Cerebellar cortex (tissue), 1 donor: ENCODE measurements around the gene PDCD6IP.
A peak's percentile ranks its signal among the peaks of the same experiment; 100 is the strongest.
"Not testable (repeated sequence)": the region's sequence is repeated elsewhere in the genome, so short reads cannot be mapped to it uniquely, and the experiment has no call there.

Experiments used
- DNase-seq: peaks from one replicate; pipeline ENCODE4 v3.0.0-alpha.2; 2015; ENCODE audit warnings: low spot score

The PDCD6IP gene

GRCh38 chr3:33798418-33799201 is at the start of gene PDCD6IP:
PDCD6IP (plus strand) TSS chr3:33798630; CDS start chr3:33798729, 99 bp downstream.
- DNase-seq: peak; percentile 90

- no peak for DNase-seq
These were observed 48.8 kb upstream of the PDCD6IP start for GRCh38 chr3:33749546-33750210.

GRCh38 chr3:33750211-33750548 is 48.2 kb upstream of the PDCD6IP start:
- no peak for DNase-seq

GRCh38 chr3:33751336-33751735 is 47.1 kb upstream of the PDCD6IP start:
- DNase-seq: no peak

- DNase-seq: not testable (repeated sequence)
These were observed 44.0 kb upstream of the PDCD6IP start for GRCh38 chr3:33754391-33754790.

- DNase-seq: no peak
These were observed 40.1 kb upstream of the PDCD6IP start for GRCh38 chr3:33758281-33758680.

GRCh38 chr3:33758864-33759263 is 39.6 kb upstream of the PDCD6IP start:
- no peak for DNase-seq

GRCh38 chr3:33768578-33769330 is 29.7 kb upstream of the PDCD6IP start:
- no peak for DNase-seq

GRCh38 chr3:33773637-33774036 is 24.8 kb upstream of the PDCD6IP start:
- no peak for DNase-seq

GRCh38 chr3:33775363-33775762 is 23.1 kb upstream of the PDCD6IP start:
- DNase-seq: no peak

GRCh38 chr3:33777996-33778395 is 20.4 kb upstream of the PDCD6IP start:
- no peak for DNase-seq

GRCh38 chr3:33779751-33780150 is 18.7 kb upstream of the PDCD6IP start:
- no peak for DNase-seq

GRCh38 chr3:33781413-33781812 is 17.0 kb upstream of the PDCD6IP start:
- DNase-seq: not testable (repeated sequence)

GRCh38 chr3:33786565-33787327 is 11.7 kb upstream of the PDCD6IP start:
- peak; percentile 38 for DNase-seq

- DNase-seq: peak; percentile 81
These were observed 11.0 kb upstream of the PDCD6IP start for GRCh38 chr3:33787328-33788009.

- no peak for DNase-seq
These were observed 9.1 kb upstream of the PDCD6IP start for GRCh38 chr3:33789183-33789954.

GRCh38 chr3:33790091-33790490 is 8.3 kb upstream of the PDCD6IP start:
- DNase-seq: no peak

- no peak for DNase-seq
These were observed 6.8 kb upstream of the PDCD6IP start for GRCh38 chr3:33791477-33792166.

- no peak for DNase-seq
These were observed 6.1 kb upstream of the PDCD6IP start for GRCh38 chr3:33792167-33792892.
